Mesodermal cell (in vitro differentiated cells): ENCODE data around the gene TMEM255B.
A peak's percentile ranks its signal among the peaks of the same experiment; 100 is the strongest.
"Not testable (repeated sequence)": the region's sequence is repeated elsewhere in the genome, so short reads cannot be mapped to it uniquely, and the experiment has no call there.

Source experiments
- H3K27ac ChIP-seq: 2 replicates; pipeline ENCODE4 v1.7.0; 2013; ENCODE audit warnings: mild to moderate bottlenecking, low read depth, low read length, moderate library complexity; ENCODE audit not compliant: severe bottlenecking
- H3K36me3 ChIP-seq: 2 replicates; pipeline ENCODE4 v1.7.1; 2013; ENCODE audit warnings: mild to moderate bottlenecking, low read length, moderate library complexity; ENCODE audit not compliant: control insufficient read depth, insufficient read depth
- H3K4me1 ChIP-seq: one replicate; pipeline ENCODE4 v1.7.1; 2013; ENCODE audit warnings: mild to moderate bottlenecking, low read length; ENCODE audit not compliant: insufficient read depth, control insufficient read depth, poor library complexity, severe bottlenecking
- H3K4me3 ChIP-seq: 2 replicates; pipeline ENCODE4 v1.7.0; 2013; ENCODE audit warnings: low read length, control low read depth, mild to moderate bottlenecking; ENCODE audit not compliant: insufficient read depth, poor library complexity, severe bottlenecking; ENCODE audit errors: extremely low read depth
- H3K9me3 ChIP-seq: 2 replicates; pipeline ENCODE4 v1.7.1; 2013; ENCODE audit warnings: mild to moderate bottlenecking, low read length, moderate library complexity; ENCODE audit not compliant: control insufficient read depth
- WGBS, 2 experiments: methylation state at CpG; one replicate each; pipeline ENCODE4 v1.1.5; 2013; ENCODE audit warnings: missing lambda C conversion rate in 2 of 2; ENCODE audit not compliant: insufficient coverage in 2 of 2; 5-methylcytosine and 5-hydroxymethylcytosine counted together

TMEM255B gene

GRCh38 chr13:113744197-113745000, 14.6 kb upstream of the TMEM255B start:
- no peaks in the 10 kb centered on the region for H3K36me3 ChIP-seq
- 90% methylated on average over 12 to 15 of the region's 21 CpGs for WGBS, 2 experiments
- H3K9me3 ChIP-seq, result no peaks in the 10 kb centered on the region
- H3K4me3 ChIP-seq, result no peak overlapping the region
- H3K27ac ChIP-seq, result no peak overlapping the region
- H3K4me1 ChIP-seq, result no peaks in the 10 kb centered on the region

- Histone ChIP-seq H3K9me3 (no peaks in the 10 kb centered on the region), H3K4me3 (no peak overlapping the region), H3K27ac (no peak overlapping the region), H3K36me3 (no peaks in the 10 kb centered on the region), H3K4me1 (no peaks in the 10 kb centered on the region)
- WGBS, 2 experiments, result 95 to 100% methylated on average over 3 to 6 of the region's 9 CpGs
Observed at GRCh38 chr13:113745059-113745458, 14.0 kb upstream of the TMEM255B start.

GRCh38 chr13:113745500-113746142, 13.4 kb upstream of the TMEM255B start:
- H3K36me3 ChIP-seq, H3K4me3 ChIP-seq, H3K9me3 ChIP-seq, H3K4me1 ChIP-seq, H3K27ac ChIP-seq: not testable (repeated sequence)
- WGBS, 2 experiments, result 91 to 94% methylated on average over 22 of the region's 24 CpGs

- Histone ChIP-seq H3K4me3 (no peak overlapping the region), H3K36me3 (no peaks in the 10 kb centered on the region), H3K27ac (peak overlapping the region; percentile 29), H3K4me1 (no peaks in the 10 kb centered on the region), H3K9me3 (peaks cover 4% of the 10 kb centered on the region)
- 82 to 92% methylated on average over 5 of the region's 5 CpGs for WGBS, 2 experiments
Observed at GRCh38 chr13:113746143-113746525, 12.9 kb upstream of the TMEM255B start.

- Histone ChIP-seq H3K9me3 (peaks cover 5% of the 10 kb centered on the region), H3K27ac (peak overlapping the region; percentile 29), H3K36me3 (no peaks in the 10 kb centered on the region), H3K4me3 (no peak overlapping the region), H3K4me1 (no peaks in the 10 kb centered on the region)
- WGBS, 2 experiments, result 81 to 94% methylated on average over 8 to 9 of the region's 12 CpGs
Observed at GRCh38 chr13:113746671-113747070, 12.4 kb upstream of the TMEM255B start.

GRCh38 chr13:113747291-113747833, 11.7 kb upstream of the TMEM255B start:
- no peaks in the 10 kb centered on the region for H3K36me3 ChIP-seq
- H3K9me3 ChIP-seq, result peaks cover 5% of the 10 kb centered on the region
- no peak overlapping the region for H3K4me3 ChIP-seq
- H3K27ac ChIP-seq, result no peak overlapping the region
- no peaks in the 10 kb centered on the region for H3K4me1 ChIP-seq
- 90 to 94% methylated on average over 24 to 25 of the region's 25 CpGs for WGBS, 2 experiments

- no peaks in the 10 kb centered on the region for H3K4me1 ChIP-seq
- no peaks in the 10 kb centered on the region for H3K36me3 ChIP-seq
- no peak overlapping the region for H3K27ac ChIP-seq
- no peak overlapping the region for H3K4me3 ChIP-seq
- WGBS, 2 experiments, result 87 to 91% methylated on average over 25 of the region's 25 CpGs
- H3K9me3 ChIP-seq, result peaks cover 5% of the 10 kb centered on the region
Observed at GRCh38 chr13:113748101-113748861, 10.7 kb upstream of the TMEM255B start.

GRCh38 chr13:113748862-113749451, 10.1 kb upstream of the TMEM255B start:
- Histone ChIP-seq H3K27ac (no peak overlapping the region), H3K9me3 (peaks cover 5% of the 10 kb centered on the region), H3K36me3 (no peaks in the 10 kb centered on the region), H3K4me3 (no peak overlapping the region), H3K4me1 (no peaks in the 10 kb centered on the region)
- 93 to 94% methylated on average over 12 to 16 of the region's 22 CpGs for WGBS, 2 experiments

GRCh38 chr13:113749507-113749906, 9.5 kb upstream of the TMEM255B start:
- Histone ChIP-seq H3K9me3 (peaks cover 5% of the 10 kb centered on the region), H3K4me1 (no peaks in the 10 kb centered on the region)
- 88 to 94% methylated on average over 11 to 13 of the region's 13 CpGs for WGBS, 2 experiments

GRCh38 chr13:113749967-113750366, 9.1 kb upstream of the TMEM255B start:
- no peak overlapping the region for H3K27ac ChIP-seq
- H3K4me1 ChIP-seq, result no peaks in the 10 kb centered on the region
- no peak overlapping the region for H3K4me3 ChIP-seq
- 89 to 91% methylated on average over 11 of the region's 11 CpGs for WGBS, 2 experiments
- peaks cover 5% of the 10 kb centered on the region for H3K9me3 ChIP-seq
- H3K36me3 ChIP-seq, result no peaks in the 10 kb centered on the region

More at GRCh38 chr13:113749507-113749906, 9.5 kb upstream of the TMEM255B start:
- Histone ChIP-seq H3K36me3 (no peaks in the 10 kb centered on the region), H3K27ac (no peak overlapping the region), H3K4me3 (no peak overlapping the region)
